ENCODE results near the gene ANKS1B.
A peak's percentile ranks its signal among the peaks of the same experiment; 100 is the strongest.

Gene ANKS1B

GRCh38 chr12:99201906-99202645 is 782.7 kb downstream of the ANKS1B start:
- DNase-seq (ENCODE audit: low spot score): no peak

GRCh38 chr12:99200711-99201384 is 783.9 kb downstream of the ANKS1B start:
- no peak for DNase-seq (ENCODE audit: low spot score)

DNA sequence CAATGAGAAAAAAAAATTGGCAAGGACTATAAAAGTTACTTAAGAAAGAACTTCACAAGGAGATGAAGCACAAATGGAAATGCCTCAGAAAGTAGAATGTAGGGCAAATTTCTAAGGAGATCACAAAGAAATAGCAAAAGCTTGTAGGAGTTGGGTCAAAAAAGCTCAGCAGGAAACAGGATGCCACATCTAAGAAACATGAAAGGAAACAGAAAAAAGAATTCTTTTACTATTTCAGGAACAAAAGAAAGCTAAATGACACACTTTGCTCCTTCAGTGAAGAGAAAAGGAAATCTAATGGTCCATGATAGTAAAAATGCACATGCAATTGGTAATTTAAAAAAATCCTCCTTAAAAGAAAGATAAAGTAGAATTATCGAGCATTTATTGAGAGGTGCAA is 789.3 kb downstream of the ANKS1B start:
- no peak for DNase-seq (ENCODE audit: low spot score)

GRCh38 chr12:99192489-99192888 is 792.2 kb downstream of the ANKS1B start:
- no peak for DNase-seq (ENCODE audit: low spot score)

GRCh38 chr12:99176871-99177270 is 807.9 kb downstream of the ANKS1B start:
- no peak for DNase-seq (ENCODE audit: low spot score)

- no peak for DNase-seq (ENCODE audit: low spot score)
These were observed 814.3 kb downstream of the ANKS1B start for GRCh38 chr12:99170461-99170860.

DNA sequence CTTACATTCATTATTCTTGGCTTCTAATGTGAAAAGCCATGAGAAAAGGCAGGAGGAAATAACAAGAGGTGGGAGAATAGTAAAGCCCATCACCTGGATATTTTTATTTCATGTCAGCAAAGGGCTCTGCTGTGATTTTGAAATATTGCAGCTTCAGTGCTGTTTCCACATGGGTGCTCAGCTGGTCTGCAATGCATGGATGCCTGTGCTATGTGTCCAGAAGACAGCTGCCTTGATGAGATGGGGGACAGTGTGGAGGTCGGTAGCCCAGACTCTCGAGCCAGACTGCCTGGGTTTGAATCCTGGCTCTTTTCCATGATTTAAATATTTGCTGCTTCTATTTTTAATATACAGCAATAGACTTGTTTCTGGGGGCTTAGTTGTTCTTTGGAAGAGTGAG is 814.7 kb downstream of the ANKS1B start:
- DNase-seq (ENCODE audit: low spot score): no peak

GRCh38 chr12:99157946-99158345 is 826.8 kb downstream of the ANKS1B start:
- no peak for DNase-seq (ENCODE audit: low spot score)

DNA sequence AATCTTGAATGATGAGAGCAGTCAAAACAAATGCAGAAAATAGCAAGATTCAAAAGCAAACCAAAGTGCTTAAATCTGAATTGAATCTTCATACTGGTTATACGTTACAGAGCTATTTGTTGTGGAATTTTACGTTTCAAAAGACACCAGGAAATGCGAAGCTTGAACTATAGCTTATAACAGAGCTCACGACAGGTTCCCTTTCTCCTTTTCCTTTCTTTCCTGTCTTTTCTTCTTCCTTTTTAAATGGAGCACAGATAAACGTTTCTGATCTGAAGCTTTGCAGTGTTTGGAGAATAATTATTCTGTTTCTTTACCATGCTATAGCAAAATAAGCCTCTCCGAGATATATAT is 829.8 kb downstream of the ANKS1B start:
- DNase-seq (ENCODE audit: low spot score): no peak

DNA sequence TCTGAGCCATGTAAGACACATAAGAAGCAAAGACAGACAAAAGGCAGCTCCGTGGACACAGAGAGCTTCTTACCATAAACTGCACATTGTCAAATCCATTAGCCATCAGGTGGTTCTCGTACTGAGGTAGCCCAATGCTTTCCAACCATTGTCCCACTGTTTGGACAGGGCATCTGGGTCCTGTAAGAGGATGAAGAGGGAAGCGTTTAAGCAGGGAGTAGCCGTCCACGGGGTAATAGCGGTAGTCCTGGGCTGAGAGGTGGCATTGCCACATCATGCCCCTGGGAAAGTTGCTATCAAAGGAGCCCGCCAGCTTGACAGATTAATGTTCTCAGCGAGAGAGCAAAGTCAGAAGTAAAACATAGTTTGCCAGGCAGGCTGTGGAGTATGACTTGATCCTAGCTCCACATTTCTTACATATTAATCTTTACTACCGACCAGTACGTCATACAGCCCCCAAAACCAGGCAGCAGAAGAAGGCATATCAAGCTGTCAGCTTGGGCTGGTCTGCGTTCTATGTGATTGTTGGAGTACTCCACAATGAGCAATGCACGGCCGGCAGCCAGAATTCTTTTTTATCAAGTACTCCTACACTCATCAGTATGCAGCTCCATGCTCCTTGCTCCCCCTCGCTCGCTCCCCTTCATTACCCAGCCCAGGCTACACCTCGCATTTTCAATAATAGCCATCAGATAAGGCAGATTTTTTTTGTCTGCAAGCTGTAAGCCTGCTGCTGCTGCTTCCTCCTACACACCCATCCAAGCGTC is 830.3 kb downstream of the ANKS1B start:
- peak; percentile 13 for DNase-seq (ENCODE audit: low spot score)

GRCh38 chr12:99153293-99153692 is 831.4 kb downstream of the ANKS1B start:
- no peak for DNase-seq (ENCODE audit: low spot score)

DNA sequence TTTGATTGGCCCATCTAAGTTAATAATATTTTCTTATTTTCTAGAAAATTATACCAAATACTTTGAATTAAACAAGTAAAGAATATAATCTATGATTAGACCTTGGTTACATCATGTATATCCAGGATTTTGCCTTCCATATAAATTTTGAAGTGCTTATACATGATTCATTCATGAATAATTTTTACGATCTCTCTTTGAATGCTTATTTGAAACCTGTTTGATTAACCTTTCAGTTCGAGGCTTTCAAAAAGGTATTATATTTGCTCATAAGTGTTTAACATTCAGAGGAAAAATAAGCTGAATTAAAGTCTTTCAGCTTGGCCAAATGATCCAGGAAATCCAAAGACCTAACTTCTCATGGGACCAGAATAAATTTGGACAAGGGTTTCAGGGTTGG is 832.4 kb downstream of the ANKS1B start:
- DNase-seq (ENCODE audit: low spot score): no peak

- DNase-seq (ENCODE audit: low spot score): no peak
These were observed 833.0 kb downstream of the ANKS1B start for GRCh38 chr12:99151744-99152143.

DNA sequence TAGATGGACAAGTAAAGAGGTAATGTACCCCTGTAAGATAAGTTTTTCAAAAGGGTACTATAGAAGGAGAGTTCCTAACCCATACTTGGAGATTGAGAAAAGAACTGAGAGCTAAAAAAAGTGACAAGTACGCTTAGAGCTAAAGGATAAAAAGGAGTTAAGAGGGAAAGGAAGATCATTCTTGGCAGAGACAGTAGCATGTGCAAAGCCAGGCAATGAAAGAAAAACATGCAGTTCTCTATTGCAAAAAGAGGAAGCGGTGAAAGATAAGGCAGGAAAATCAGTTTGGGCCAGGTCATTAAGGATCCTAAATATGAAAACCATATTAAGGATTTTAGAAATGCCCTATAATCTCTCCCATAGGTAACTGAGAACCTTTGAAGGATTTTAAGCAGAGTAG is 837.6 kb downstream of the ANKS1B start:
- no peak for DNase-seq (ENCODE audit: low spot score)

DNA sequence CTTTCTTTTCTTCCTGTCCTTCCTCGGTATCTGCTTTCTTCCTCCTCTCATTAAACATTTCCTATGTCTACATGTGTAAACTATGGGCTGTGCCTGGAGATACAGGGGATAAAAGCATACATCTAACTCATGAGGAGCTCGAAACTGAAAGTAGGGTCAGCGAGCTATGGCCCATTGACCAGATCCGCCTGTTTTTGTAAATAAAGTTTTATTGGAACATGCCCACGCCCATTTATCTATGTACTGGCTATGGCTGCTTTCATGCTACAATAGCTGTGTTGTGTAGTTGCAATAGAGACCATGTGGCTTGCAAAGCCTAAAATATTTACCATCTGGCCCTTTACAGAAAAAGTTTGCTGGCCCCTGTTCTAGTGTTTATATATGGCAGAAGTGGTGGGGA is 838.0 kb downstream of the ANKS1B start:
- DNase-seq (ENCODE audit: low spot score): no peak

DNA sequence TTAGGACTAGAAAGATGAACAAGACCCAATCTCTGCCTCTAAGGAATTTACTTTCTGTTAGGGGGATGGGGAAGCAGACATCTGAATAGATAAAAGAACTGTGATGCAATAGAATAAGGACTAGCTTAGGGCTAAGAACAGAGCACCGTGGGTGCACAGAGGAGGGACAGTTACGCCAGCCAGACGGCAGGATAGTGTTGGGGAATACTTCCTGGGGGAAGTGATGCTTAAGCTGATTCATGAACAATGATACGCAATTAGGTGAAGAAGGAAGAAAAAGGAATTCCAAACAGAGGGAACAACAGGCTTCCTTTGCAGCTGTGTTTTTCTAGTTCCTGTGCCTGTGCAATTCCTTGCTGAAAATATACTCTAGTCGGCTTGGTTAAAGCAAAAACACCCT is 838.6 kb downstream of the ANKS1B start:
- DNase-seq (ENCODE audit: low spot score): no peak

DNA sequence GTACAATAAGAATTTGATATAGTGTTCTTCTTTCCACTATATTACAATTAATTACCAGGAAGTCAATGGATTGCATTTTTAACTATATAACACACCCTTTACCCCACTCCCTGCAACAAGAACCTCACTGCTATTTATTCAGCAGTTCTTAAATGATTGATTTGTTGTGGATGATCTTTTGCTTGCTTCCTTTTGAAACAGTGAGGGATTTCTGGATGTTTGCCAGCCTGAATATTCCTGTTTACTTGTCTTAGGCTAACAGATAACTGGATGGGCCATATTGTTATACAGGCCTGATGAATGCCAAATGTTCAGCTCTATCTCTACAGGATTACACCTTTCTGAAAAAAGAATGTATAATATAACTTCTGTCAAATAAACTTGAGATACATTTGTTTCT is 842.1 kb downstream of the ANKS1B start:
- no peak for DNase-seq (ENCODE audit: low spot score)

GRCh38 chr12:99140017-99140720 is 844.6 kb downstream of the ANKS1B start:
- peak; percentile 57 for DNase-seq (ENCODE audit: low spot score)

DNA sequence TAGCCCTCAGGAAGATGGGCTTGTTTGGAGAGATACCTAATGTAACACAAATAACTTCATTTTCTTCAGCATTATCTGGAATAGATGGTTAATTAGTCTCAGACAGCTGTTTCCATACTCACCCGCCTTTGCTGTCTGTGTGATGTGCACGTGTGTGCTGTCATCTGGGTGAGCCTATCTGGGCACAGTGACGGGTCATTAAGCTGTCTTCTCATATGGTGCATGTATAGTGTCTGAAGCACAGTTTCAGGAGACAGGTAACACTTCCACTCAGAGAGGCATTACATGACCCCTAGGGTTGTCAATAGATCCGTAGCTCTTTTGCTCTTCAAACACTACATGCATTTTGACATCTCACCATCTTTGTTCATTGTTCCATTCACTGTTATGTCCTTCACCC is 846.3 kb downstream of the ANKS1B start:
- no peak for DNase-seq (ENCODE audit: low spot score)

GRCh38 chr12:99137124-99137855 is 847.4 kb downstream of the ANKS1B start:
- DNase-seq (ENCODE audit: low spot score): no peak

DNA sequence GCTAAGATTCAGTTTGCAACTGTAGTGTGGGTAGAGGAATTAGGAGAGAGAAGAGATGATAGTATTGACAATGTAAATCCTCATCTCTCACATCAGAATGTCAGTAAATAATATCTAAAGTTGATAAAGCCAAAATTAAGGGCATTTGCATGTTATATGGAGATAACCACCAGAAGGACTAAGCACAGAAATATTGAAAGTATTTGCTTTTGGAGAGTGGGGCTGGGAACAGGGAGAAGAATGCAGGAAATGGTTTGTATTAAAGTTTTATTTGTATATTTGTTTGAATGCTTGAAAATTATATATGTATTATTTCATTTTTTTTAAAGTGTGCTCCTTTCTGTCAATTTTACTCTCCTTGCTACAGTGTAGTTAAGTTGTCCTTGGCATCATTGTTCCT is 848.2 kb downstream of the ANKS1B start:
- no peak for DNase-seq (ENCODE audit: low spot score)
